Activated T-helper 17 cell treated with anti-CD3 and anti-CD28 coated beads, Interleukin-2, amount 50 U/mL, for 72 hours (primary cell): ENCODE results near the gene PTPRN2. TPM values are rescaled to one million over a fixed set of nuclear protein-coding genes. Genes with fewer than 3 reads are reported as not detected.
"Not testable (repeated sequence)": the region's sequence is repeated elsewhere in the genome, so short reads cannot be mapped to it uniquely, and the experiment has no call there.

Source experiments
- ATAC-seq: fragments of 150-1000 bp; cut with Tn5 transposase; replicated peaks from 2 replicates; pipeline ENCODE4 v1.10.0; 2021; ENCODE audit warnings: mild to moderate bottlenecking, moderate library complexity
- H3K27ac Mint-ChIP-seq: one replicate; pipeline ENCODE4 v1.8.0; 2022; ENCODE audit warnings: mixed read lengths
- H3K27me3 Mint-ChIP-seq: one replicate; pipeline ENCODE4 v1.8.0; 2022; ENCODE audit warnings: mixed read lengths
- H3K36me3 Mint-ChIP-seq: one replicate; pipeline ENCODE4 v1.8.0; 2022; ENCODE audit warnings: low read depth, mild to moderate bottlenecking, mixed read lengths
- H3K4me1 Mint-ChIP-seq: one replicate; pipeline ENCODE4 v1.8.0; 2022; ENCODE audit warnings: mixed read lengths
- H3K4me3 Mint-ChIP-seq: one replicate; pipeline ENCODE4 v1.8.0; 2022; ENCODE audit warnings: mild to moderate bottlenecking, mixed read lengths
- H3K9me3 Mint-ChIP-seq: one replicate; pipeline ENCODE4 v1.8.0; 2022; ENCODE audit warnings: mixed read lengths
- total RNA-seq, 2 donors: library from RNA; stranded (reverse); gene quantifications; one replicate each; pipeline ENCODE4 v1.2.3, GENCODE V29; 2022

The PTPRN2 gene
- total RNA-seq, 2 donors from 2014 or later: 0.48 to 1.4 TPM

DNA sequence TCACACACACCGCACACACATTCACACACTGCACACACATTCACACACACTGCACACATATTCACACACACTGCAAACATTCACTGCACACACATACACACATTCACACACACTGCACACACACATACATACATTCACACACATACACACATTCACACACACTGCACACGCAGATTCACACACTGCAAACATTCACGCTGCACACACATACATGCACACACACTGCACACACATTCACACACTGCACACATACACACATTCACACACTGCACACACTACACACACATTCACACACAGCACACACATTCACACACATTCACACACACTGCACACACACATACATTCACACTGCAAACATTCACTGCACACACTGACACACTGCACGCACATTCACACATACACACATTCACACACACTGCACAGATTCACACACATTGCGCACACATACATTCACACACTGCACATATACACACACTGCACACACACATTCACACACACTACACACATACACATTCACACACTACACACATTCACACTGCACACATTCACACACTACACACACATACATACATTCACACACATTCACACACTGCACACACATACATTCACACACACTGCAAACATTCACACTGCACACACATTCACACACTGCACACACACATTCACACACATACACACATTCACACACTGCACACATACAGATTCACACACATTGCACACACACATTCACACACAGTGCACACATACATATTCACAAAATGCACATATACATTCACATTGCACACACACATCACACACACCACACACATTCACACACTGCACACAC lies 325.1 kb downstream of the PTPRN2 start:
- Mint-ChIP-seq H3K36me3 (no peaks in the 10 kb centered on the region), H3K9me3 (no peaks in the 10 kb centered on the region), H3K4me1 (no peaks in the 10 kb centered on the region), H3K27me3 (peaks cover 4% of the 10 kb centered on the region), H3K4me3 (no peak overlapping the region), H3K27ac (no peak overlapping the region)
- ATAC-seq: no peak

DNA sequence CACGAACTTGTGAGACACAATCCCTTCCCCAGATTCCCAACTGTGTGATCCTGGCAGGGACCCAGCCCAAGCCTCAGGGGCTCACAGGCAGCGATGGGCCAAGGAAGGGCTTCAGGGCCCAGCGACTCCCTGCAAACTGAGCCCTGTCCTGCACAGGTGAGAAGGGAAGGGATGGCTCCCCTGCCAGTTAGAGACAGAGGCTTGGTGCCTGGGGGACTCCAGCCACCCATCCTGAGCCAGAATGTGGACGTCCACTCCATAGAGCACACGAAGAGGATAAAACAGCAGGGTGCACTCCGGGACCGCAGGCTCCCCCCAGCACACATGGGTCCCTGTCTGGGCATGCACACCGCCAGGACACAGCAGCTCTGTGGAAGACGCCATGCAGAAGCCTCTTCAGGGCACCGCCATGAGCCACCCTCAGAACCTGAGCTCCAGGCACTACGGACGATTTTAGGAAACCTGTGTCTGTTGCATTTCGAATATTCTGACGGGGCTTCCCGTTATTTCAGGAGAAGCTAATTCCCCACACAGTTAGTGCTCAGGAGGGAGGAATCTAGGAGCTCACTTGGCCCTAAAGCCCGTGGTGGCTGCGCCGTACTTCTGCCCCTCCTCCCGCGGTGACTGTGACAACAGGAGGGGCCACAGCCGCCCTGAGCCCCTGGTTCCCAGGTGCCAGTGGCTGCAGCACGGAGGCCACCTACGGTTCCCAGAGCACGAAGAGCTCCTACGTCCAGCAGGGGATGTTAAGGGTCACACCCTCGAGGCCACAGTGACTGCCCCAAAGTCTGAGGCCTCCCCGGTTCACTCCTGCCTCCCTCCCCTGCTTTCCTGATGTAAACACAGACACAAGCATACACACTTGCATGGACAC lies 326.0 kb downstream of the PTPRN2 start:
- no peaks in the 10 kb centered on the region for H3K4me1 Mint-ChIP-seq
- peaks cover 4% of the 10 kb centered on the region for H3K27me3 Mint-ChIP-seq
- no peak overlapping the region for H3K27ac Mint-ChIP-seq
- no peak overlapping the region for H3K4me3 Mint-ChIP-seq
- no peak for ATAC-seq
- H3K9me3 Mint-ChIP-seq: no peaks in the 10 kb centered on the region
- H3K36me3 Mint-ChIP-seq: no peaks in the 10 kb centered on the region

DNA sequence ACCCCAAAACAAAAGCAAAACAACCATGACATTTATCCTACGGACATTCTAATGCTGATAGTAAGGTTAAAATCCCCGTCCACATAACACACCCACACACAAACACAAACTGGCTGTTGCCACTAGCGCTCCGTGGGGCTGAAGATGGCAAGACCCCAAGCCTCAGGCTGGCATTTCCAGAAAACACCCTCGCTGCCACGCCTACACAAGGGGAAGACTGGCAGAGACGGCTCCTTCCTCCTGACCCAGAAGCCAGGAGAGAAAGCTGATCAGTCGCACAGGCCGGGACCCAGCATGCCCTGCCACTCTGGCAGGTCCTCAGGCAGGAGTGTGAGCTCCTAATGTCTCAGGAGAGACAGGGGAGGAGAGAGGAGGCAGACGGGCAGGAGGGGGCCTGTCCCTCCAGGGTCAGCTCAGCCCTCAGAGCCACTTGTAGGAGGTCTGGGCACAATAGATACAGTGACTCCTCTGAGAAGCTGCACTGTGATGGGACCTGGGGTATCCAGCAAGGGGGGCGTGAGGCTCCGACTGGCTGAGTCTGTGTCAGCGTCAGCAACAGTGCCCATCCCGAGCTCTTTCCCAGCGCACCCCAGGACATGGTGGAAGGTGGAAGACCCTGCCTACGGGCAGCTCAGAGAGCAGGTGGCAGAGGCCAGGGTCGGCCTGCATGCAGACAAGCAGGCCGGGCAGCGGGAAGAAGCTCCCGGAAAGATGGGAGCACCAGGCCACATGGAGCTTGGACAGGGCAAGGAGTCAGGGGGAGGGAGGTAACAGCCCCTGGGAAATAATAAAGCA lies 326.9 kb downstream of the PTPRN2 start:
- Mint-ChIP-seq H3K27me3 (peaks cover 4% of the 10 kb centered on the region), H3K36me3 (no peaks in the 10 kb centered on the region), H3K4me3 (no peak overlapping the region), H3K9me3 (no peaks in the 10 kb centered on the region), H3K4me1 (no peaks in the 10 kb centered on the region), H3K27ac (no peak overlapping the region)
- ATAC-seq: no peak

DNA sequence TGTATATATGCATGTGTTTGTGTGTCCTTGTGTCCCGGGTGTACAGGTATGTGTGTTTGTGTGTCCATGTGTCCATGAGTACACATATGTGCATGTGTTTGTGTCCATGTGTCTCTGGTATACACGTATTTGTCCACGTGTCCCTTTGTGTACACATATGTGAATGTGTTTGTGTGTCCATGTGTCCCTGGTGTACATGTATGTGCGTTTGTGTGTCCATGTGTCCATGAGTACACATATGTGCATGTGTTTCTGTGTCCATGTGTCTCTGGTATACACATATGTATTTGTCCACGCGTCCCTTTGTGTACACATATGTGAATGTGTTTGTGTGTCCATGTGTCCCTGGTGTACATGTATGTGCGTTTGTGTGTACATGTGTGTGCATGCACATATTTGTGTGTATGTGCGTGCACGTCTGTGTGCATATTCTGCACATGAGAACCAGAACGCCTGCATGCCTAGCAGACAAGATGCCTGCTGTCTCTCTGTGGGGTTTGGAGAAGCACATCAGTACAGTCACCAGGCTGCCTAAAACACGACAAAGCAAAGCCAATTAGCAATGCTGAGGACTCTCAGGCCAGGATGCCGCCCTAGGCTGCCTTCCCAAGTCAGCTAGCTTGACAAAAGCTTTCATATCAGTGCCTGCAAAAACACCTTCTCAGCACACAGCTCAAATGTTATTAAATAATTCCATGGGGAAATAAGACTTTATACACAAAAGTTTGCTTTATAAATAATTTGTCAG lies 327.8 kb downstream of the PTPRN2 start:
- H3K27ac Mint-ChIP-seq: no peak overlapping the region
- ATAC-seq: no peak
- H3K4me3 Mint-ChIP-seq: no peak overlapping the region
- H3K27me3 Mint-ChIP-seq: peaks cover 4% of the 10 kb centered on the region
- H3K9me3 Mint-ChIP-seq: no peaks in the 10 kb centered on the region
- no peaks in the 10 kb centered on the region for H3K4me1 Mint-ChIP-seq
- no peaks in the 10 kb centered on the region for H3K36me3 Mint-ChIP-seq

DNA sequence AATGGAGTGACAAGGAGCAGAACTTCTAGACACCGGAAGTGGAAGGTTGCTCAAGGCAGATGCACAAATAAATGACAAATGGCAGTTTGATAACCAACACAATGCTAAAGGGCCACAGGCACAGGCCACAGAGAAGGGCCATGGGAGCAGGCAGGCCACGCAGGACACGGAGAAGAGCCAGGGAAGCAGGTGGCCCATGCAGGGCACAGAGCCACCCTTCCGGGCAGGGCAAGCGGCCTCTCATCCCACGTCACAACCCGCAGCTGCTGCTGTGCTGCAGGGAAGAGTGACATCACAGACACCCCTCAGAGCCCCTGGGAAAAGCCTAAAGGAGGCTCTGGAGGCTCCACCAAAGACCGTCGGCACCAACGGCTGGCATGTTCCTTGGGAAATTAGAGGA lies 328.5 kb downstream of the PTPRN2 start:
- Mint-ChIP-seq H3K36me3 (no peaks in the 10 kb centered on the region), H3K27me3 (peaks cover 4% of the 10 kb centered on the region), H3K4me1 (no peaks in the 10 kb centered on the region), H3K27ac (no peak overlapping the region), H3K4me3 (no peak overlapping the region), H3K9me3 (no peaks in the 10 kb centered on the region)
- no peak for ATAC-seq

DNA sequence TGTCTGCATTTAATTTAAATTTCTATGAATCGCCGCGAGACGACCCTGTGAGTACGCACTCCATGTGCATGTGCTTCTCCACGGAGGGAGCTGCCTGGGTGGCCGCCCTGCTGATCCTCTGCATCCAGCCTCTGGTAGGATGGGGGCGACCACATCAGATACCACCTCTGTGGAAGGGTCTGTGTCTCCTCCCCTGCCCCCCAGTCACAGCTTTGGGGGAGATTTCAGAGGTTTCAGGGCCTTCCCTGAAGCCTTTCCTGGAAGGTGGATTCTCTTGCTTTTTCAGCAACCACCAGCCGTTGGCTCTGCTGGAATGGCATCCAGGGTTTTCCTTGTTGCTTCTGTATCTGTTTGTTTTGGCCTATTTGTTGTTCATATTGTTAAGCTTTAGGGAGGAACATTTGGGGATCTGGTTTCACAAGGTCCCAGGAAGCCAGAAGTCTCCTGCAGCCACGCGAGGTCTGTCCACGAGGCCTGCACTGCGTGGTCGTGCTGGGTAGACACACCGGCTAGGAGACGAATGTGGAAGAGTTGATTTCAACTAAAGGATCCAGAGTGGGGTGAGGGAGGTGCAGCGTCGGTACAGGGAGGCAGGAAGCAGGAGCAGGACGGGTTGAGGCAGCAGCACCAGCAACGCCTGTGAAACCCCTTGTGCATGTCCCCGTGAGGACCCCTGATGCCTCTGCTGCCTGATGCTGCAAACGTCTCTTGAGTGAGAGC lies 329.1 kb downstream of the PTPRN2 start:
- Mint-ChIP-seq H3K27me3 (peaks cover 4% of the 10 kb centered on the region), H3K36me3 (no peaks in the 10 kb centered on the region), H3K27ac (no peak overlapping the region), H3K4me1 (no peaks in the 10 kb centered on the region), H3K9me3 (no peaks in the 10 kb centered on the region), H3K4me3 (no peak overlapping the region)
- ATAC-seq: no peak

DNA sequence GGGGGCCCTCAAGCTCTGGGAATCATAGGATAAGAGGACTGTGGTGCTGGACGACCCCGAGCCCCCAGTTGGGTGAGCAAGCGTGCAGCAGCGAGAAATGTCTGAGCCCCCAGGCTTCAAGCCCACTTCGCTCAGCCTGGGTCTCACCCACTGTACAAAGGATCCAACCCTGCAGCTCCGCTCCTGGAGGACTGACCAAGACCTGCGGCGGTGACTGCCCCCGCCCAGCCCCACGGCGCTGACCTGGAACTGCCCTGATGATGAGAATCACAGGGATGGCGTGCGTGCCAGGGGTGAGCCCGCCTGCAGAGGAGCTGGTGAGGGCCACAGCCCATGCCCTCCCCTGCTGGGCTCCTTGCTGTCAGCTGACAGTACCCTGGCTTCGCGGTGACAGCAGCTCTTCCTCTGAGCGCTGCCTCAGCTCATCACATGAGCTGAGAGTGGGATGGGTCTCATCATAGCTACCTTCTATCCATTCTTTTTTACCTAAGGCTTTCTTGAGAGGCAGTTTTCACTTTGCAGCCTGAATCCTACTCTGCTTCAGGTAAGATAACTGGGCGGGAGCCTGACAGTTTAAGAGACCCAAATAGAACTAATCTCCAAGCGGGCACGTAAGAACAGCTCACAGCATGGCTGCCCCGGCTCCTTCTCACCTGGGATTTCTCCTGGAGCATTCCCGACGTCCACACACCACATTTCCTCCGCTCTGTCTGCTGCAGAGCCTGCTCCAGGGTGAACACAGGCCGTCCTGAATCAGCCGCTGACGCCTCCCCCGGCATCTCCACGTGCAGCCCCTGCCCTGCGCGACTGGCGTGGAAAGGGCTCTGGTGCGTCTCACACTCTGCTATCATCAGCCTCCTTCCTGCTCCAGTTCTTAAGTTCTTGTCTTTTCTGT lies 329.9 kb downstream of the PTPRN2 start:
- Mint-ChIP-seq H3K4me1 (no peaks in the 10 kb centered on the region), H3K4me3 (no peak overlapping the region), H3K9me3 (no peaks in the 10 kb centered on the region), H3K27me3 (peaks cover 4% of the 10 kb centered on the region), H3K36me3 (no peaks in the 10 kb centered on the region), H3K27ac (no peak overlapping the region)
- no peak for ATAC-seq

DNA sequence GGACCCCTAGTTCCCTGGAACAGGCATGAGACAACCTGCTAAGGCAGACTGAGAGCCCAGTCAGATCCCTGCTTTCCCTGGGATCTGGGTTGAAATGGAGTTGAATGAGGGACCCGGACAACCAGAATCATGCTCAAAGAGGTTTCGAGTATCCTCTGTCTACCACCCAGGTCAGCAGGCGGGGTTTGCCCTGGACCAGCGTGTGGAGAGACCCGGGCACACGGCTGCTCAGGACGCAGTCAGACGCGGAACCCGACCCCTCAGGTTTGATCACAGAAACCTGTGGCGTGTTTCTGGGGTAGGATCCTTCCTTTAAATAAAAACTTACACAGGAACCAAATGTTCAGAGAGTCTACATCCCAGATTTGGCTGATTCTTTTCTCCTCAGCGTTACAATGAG lies 330.6 kb downstream of the PTPRN2 start:
- no peak for ATAC-seq
- no peak overlapping the region for H3K4me3 Mint-ChIP-seq
- H3K9me3 Mint-ChIP-seq: no peaks in the 10 kb centered on the region
- H3K4me1 Mint-ChIP-seq: no peaks in the 10 kb centered on the region
- no peak overlapping the region for H3K27ac Mint-ChIP-seq
- no peaks in the 10 kb centered on the region for H3K36me3 Mint-ChIP-seq
- H3K27me3 Mint-ChIP-seq: peaks cover 4% of the 10 kb centered on the region

DNA sequence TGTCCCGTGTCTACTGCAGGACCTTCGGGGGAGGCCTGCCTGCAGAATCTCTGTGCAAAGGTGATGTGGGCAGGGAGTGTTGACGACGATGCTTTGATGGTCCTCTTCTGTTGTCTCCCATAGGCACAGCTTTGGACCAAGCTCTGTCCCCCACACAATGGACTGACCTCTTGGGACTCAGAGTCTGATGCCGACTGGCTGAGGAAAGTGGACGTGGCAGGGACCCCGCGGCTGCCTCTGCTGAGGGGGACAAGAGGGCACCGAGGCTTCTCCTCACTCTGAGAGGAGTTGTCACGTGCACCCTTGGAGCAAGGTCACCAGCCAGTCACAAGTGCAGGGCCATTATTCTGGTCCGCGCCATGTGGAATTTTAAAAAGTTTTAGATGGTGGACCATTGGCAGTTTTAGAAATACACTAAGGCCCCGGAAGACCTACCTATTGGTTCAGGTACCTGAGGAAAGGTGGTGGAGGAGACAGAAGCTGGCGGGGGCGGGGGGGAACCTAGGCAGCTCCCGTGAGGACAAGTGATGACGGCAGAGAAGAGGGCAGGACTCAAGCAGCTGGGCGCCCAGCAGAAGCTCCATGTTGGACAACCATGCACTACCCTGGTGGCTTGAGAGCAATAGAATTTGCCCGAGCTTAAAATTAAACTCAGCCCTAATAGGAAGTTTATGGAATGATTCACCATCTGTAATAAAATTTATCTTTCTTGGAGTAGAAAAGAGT lies 331.4 kb downstream of the PTPRN2 start:
- H3K27ac Mint-ChIP-seq: no peak overlapping the region
- H3K27me3 Mint-ChIP-seq: peaks cover 4% of the 10 kb centered on the region
- H3K9me3 Mint-ChIP-seq: no peaks in the 10 kb centered on the region
- no peak overlapping the region for H3K4me3 Mint-ChIP-seq
- no peak for ATAC-seq
- no peaks in the 10 kb centered on the region for H3K36me3 Mint-ChIP-seq
- H3K4me1 Mint-ChIP-seq: no peaks in the 10 kb centered on the region

DNA sequence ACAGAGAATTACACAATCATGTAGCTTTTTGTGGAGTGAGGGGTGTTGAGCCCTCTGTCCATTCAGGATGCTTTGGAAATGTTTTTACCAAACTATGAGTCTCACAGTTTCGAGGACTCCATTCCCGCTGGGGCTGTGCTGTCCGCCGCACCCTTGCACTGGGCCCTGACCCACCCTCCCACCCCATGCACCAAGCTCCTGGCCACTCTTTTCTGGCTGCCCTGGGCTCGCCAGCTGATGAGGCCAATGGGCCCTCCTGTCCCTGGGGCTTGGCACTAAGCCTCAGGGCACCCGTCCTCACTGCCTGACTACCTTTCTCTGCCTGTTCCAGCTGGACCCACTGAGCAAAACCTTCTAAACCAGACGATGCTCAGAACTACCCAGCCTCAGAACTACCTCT lies 332.1 kb downstream of the PTPRN2 start:
- Mint-ChIP-seq H3K4me1 (no peaks in the 10 kb centered on the region), H3K36me3 (no peaks in the 10 kb centered on the region), H3K27me3 (peaks cover 4% of the 10 kb centered on the region), H3K9me3 (no peaks in the 10 kb centered on the region), H3K4me3 (no peak overlapping the region), H3K27ac (no peak overlapping the region)
- ATAC-seq: no peak

DNA sequence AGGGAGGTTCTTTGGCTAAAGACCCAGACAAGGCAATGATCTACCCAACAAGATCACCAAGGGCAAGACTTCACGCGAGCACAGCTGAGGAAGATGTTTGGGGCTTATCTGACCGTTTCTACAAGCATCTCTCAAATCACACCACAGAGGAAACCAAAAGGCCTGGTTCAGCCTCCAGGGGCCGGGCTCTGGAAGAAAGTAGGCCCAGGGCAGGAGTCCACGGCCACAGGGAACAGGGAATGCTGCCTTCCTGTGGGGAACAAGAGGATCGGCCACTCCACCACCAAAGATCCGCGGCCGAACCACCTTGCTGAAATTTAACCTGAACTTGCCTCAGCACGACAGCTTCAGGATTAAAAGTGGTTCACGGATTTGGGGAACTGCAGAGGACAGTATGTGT lies 332.5 kb downstream of the PTPRN2 start:
- Mint-ChIP-seq H3K27ac (no peak overlapping the region), H3K9me3 (no peaks in the 10 kb centered on the region), H3K27me3 (peaks cover 4% of the 10 kb centered on the region), H3K36me3 (no peaks in the 10 kb centered on the region), H3K4me3 (no peak overlapping the region), H3K4me1 (no peaks in the 10 kb centered on the region)
- ATAC-seq: no peak

DNA sequence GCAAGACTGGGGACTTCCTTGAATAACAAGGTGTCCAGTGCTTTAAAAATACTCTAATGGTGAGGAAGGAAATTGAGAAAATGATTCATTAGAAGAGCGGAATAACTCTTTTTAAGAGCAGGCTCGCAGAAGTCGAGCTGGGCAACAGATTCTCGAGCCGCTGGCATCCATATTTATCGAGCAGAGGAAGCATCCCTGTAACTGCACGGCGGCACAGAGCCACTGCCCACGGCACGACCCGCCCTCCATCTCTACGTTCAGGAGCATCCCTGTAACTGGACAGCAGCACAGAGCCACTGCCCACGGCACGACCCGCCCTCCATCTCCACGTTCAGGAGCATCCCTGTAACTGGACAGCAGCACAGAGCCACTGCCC lies 334.0 kb downstream of the PTPRN2 start:
- not testable (repeated sequence) for H3K4me3 Mint-ChIP-seq, H3K4me1 Mint-ChIP-seq, H3K9me3 Mint-ChIP-seq, H3K36me3 Mint-ChIP-seq, H3K27ac Mint-ChIP-seq, H3K27me3 Mint-ChIP-seq, ATAC-seq
